ENCODE measurements around the gene SLCO2B1. TPM values are rescaled to one million over a fixed set of nuclear protein-coding genes. Genes with fewer than 3 reads are reported as not detected.

SLCO2B1 gene
- total RNA-seq, 1 experiment from 2014 or later, result 1.0 TPM

DNA sequence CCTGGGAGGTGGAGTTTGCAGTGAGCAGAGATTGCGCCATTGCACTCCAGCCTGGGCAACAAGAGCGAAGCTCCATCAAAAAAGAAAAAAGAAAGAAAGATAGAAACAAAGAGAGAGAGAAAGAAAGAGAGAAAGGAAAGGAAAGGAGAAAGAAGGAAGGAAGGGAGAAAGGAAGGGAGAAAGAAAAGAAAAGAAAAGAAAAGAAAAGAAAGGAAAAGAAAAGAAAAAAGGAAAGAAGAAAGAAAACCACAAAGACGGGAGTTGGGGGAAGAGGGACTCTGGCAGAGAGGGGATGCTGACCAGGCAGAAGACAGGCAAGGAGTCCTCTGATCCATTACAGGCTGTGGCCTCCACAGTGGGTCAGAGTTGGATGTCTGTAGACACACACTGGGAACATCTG lies 18.8 kb upstream of the SLCO2B1 start:
- no peak overlapping the region for H3K27ac ChIP-seq (ENCODE audit: low read depth, low read length, poor library complexity, severe bottlenecking)
- POLR2A ChIA-PET (ENCODE audit: low non-redundant PET), result no interaction called here
- no peaks in the 10 kb centered on the region for H3K9me3 ChIP-seq (ENCODE audit: low read depth, low read length, poor library complexity, severe bottlenecking)
- intact Hi-C loops (cut with micrococcal nuclease; ENCODE audit: unreplicated experiment), result no loop called here
- peaks cover 7% of the 10 kb centered on the region for H3K27me3 ChIP-seq (replicated peaks; ENCODE audit: insufficient read depth, low read depth, low read length, poor library complexity)
- no peaks in the 10 kb centered on the region for H3K4me1 ChIP-seq (ENCODE audit: insufficient read depth, low read length, poor library complexity, severe bottlenecking)
- no peak for DNase-seq (ENCODE audit: low spot score)
- no peak overlapping the region for H3K4me3 ChIP-seq (ENCODE audit: low read depth, low read length, poor library complexity, severe bottlenecking)
- CTCF ChIA-PET, result interaction anchor here (0.7 kb wide), 1 partner anchor 186 kb away, joined by 3 read pairs; no protein-coding TSS in a partner anchor
- no peaks in the 10 kb centered on the region for H3K36me3 ChIP-seq (ENCODE audit: insufficient read depth, low read length, poor library complexity, severe bottlenecking)
- no peak for TF ChIP-seq EZH2 (IDR thresholded peaks at IDR 0.05; ENCODE audit: borderline replicate concordance, low read depth, low read length, poor library complexity, severe bottlenecking)
- TF ChIP-seq, protein P1, sequence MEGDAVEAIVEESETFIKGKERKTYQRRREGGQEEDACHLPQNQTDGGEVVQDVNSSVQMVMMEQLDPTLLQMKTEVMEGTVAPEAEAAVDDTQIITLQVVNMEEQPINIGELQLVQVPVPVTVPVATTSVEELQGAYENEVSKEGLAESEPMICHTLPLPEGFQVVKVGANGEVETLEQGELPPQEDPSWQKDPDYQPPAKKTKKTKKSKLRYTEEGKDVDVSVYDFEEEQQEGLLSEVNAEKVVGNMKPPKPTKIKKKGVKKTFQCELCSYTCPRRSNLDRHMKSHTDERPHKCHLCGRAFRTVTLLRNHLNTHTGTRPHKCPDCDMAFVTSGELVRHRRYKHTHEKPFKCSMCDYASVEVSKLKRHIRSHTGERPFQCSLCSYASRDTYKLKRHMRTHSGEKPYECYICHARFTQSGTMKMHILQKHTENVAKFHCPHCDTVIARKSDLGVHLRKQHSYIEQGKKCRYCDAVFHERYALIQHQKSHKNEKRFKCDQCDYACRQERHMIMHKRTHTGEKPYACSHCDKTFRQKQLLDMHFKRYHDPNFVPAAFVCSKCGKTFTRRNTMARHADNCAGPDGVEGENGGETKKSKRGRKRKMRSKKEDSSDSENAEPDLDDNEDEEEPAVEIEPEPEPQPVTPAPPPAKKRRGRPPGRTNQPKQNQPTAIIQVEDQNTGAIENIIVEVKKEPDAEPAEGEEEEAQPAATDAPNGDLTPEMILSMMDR (conservative IDR thresholded peaks at IDR 0.05; ENCODE audit: low read depth, low read length), result no peak
- BruUV-seq (replicated peaks), result no TSS peak

DNA sequence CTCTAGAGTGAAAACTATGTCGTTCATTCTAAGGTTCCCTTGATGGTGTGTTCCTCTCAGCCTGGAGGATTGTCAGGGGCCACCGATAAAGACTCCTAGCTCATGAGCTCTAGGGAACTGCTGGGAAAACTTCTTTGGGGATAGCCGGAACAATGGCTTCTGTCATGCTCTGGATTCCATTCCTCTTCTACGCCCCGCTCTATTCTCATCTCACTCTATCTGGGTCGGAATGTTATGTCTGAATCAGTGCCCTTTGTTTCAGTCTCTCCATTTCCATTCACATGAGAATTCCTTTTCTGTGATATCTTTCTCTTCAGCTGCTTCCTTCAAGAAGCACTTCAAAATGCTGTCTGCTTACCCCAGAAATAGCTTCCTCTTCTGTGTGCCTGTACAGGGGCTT lies 16.9 kb upstream of the SLCO2B1 start:
- BruUV-seq (replicated peaks), result no TSS peak

GRCh38 chr11:75135021-75135650 lies 15.8 kb upstream of the SLCO2B1 start:
- Histone ChIP-seq H3K27ac (ENCODE audit: low read depth, low read length, poor library complexity, severe bottlenecking) (no peak overlapping the region), H3K4me1 (ENCODE audit: insufficient read depth, low read length, poor library complexity, severe bottlenecking) (no peaks in the 10 kb centered on the region), H3K27me3 (replicated peaks; ENCODE audit: insufficient read depth, low read depth, low read length, poor library complexity) (peaks cover 4% of the 10 kb centered on the region), H3K4me3 (ENCODE audit: low read depth, low read length, poor library complexity, severe bottlenecking) (no peak overlapping the region), H3K36me3 (ENCODE audit: insufficient read depth, low read length, poor library complexity, severe bottlenecking) (no peaks in the 10 kb centered on the region), H3K9me3 (ENCODE audit: low read depth, low read length, poor library complexity, severe bottlenecking) (no peaks in the 10 kb centered on the region)
- TF ChIP-seq, protein P1 (conservative IDR thresholded peaks at IDR 0.05; ENCODE audit: low read depth, low read length), result no peak
- TF ChIP-seq EZH2 (IDR thresholded peaks at IDR 0.05; ENCODE audit: borderline replicate concordance, low read depth, low read length, poor library complexity, severe bottlenecking), result no peak
- BruUV-seq (replicated peaks), result no TSS peak
- CTCF ChIA-PET, result interaction anchor here (0.8 kb wide), 1 partner anchor 70 kb away, joined by 3 read pairs; no protein-coding TSS in a partner anchor
- POLR2A ChIA-PET (ENCODE audit: low non-redundant PET), result no interaction called here
- DNase-seq (ENCODE audit: low spot score), result no peak
- intact Hi-C loops (cut with micrococcal nuclease; ENCODE audit: unreplicated experiment), result no loop called here

More for the DNA sequence above, 16.9 kb upstream of the SLCO2B1 start:
- ChIA-PET POLR2A (ENCODE audit: low non-redundant PET) (no interaction called here), CTCF (interaction anchor here (1.1 kb wide), 1 partner anchor 115 kb away, joined by 4 read pairs; no protein-coding TSS in a partner anchor)
- Histone ChIP-seq H3K4me1 (ENCODE audit: insufficient read depth, low read length, poor library complexity, severe bottlenecking) (no peaks in the 10 kb centered on the region), H3K27ac (ENCODE audit: low read depth, low read length, poor library complexity, severe bottlenecking) (no peak overlapping the region), H3K4me3 (ENCODE audit: low read depth, low read length, poor library complexity, severe bottlenecking) (no peak overlapping the region), H3K27me3 (replicated peaks; ENCODE audit: insufficient read depth, low read depth, low read length, poor library complexity) (peaks cover 7% of the 10 kb centered on the region), H3K9me3 (ENCODE audit: low read depth, low read length, poor library complexity, severe bottlenecking) (no peaks in the 10 kb centered on the region), H3K36me3 (ENCODE audit: insufficient read depth, low read length, poor library complexity, severe bottlenecking) (no peaks in the 10 kb centered on the region)
- no peak for DNase-seq (ENCODE audit: low spot score)
- TF ChIP-seq, protein P1 (conservative IDR thresholded peaks at IDR 0.05; ENCODE audit: low read depth, low read length), result no peak
- TF ChIP-seq EZH2 (IDR thresholded peaks at IDR 0.05; ENCODE audit: borderline replicate concordance, low read depth, low read length, poor library complexity, severe bottlenecking), result no peak
- intact Hi-C loops (cut with micrococcal nuclease; ENCODE audit: unreplicated experiment), result no loop called here

Measured in A673 (cell line).